HG03039 (cell line): Measurements from ENCODE around the gene SLC9B2.
A peak's percentile ranks its signal among the peaks of the same experiment; 100 is the strongest.

ENCODE experiments used
- ATAC-seq: cut with Tn5 transposase; IDR thresholded peaks from one replicate; pipeline ENCODE4 v1.9.1; 2021; ENCODE audit warnings: mild to moderate bottlenecking, moderate library complexity; ENCODE audit not compliant: unreplicated experiment

Gene SLC9B2, protein sequence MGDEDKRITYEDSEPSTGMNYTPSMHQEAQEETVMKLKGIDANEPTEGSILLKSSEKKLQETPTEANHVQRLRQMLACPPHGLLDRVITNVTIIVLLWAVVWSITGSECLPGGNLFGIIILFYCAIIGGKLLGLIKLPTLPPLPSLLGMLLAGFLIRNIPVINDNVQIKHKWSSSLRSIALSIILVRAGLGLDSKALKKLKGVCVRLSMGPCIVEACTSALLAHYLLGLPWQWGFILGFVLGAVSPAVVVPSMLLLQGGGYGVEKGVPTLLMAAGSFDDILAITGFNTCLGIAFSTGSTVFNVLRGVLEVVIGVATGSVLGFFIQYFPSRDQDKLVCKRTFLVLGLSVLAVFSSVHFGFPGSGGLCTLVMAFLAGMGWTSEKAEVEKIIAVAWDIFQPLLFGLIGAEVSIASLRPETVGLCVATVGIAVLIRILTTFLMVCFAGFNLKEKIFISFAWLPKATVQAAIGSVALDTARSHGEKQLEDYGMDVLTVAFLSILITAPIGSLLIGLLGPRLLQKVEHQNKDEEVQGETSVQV

DNA sequence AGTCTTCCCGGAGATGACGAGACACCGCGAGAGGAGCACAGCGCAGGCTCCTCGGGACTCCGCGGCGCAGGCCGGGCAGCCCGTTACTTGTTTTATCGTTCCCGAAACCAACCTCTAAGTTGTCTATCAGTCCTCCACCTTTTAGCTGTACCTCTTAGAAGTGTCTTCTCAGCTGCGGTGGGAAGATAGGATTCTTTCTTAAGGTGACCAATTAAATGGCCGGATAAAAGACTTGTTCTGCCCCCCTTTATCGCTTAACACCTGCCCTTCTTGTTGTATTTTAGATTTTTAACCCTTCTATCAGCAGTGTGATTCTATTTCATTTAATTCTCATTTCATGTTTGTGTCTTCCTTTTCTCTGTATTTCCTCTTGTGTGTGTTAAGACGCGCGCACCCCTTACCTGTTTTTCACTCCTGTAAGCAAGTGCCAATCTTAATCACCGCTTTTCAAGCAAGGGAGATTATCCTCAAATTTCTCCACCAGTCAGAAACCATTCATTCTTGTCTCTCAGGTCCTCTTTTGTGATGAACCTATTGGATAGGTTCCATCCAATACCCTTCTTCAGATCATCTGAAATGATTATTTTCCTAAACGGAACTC, at the start of gene SLC9B2:
TSS of gene SLC9B2 (minus strand) at position 15 of the 601 bp plus-strand sequence. CDS start 9,211 bp downstream, outside the sequence.
- ATAC-seq, result peak; percentile 48

DNA sequence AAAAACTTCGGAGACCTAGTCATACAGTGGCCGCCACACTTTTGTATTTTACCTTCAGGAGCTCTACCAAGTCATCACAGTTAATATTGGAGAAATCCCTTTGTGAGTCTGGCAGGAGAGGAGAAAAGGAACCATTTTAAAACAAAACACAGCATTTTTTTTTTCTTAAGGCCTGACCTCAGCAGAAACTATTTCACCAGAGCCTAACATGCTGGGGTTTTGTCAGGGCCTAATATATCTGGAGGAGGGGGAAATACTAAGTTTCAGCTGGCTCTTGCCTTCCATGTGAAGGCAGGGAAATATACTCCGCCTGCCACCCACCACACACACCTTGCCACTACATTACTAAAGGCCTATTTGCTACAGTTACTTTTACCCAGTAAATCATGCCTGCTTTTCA, 49.6 kb upstream of the SLC9B2 start:
- no peak for ATAC-seq

DNA sequence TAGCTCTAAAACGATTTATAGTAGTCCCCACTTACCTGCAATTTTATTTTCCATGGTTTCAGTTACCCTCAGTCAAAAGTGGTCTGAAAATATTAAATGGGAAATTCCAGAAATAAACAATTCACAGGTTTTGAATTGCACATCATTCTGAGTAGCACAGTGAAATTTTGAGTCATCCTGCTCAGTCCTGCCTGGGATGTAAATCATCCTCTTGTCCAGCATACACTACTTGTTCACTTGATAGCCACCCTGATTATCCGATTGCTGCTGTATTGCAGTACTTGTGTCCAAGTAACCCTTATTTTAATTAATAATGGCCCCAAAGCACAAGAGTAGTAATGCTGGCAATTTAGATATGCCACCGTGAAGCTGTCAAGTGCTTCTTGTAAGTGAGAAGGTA, 46.6 kb upstream of the SLC9B2 start:
- no peak for ATAC-seq

DNA sequence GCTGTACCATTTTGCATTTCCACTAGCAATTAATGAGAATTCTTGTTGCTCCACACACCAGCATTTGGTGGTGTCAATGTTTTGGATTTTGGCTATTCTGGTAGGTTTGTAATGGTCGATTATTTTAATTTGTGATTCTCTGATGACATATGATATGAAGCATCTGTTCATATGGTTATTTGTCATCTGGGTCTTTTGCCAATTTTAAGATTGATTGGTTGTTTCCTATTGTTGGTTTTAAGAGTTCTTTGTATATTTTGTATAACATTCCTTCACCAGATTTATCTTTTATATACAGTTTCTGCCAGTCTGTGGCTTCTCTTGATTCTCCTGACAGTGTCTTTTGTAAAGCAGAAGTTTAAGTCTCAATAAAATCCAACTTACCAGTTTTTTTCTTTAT, 41.6 kb upstream of the SLC9B2 start:
- no peak for ATAC-seq

DNA sequence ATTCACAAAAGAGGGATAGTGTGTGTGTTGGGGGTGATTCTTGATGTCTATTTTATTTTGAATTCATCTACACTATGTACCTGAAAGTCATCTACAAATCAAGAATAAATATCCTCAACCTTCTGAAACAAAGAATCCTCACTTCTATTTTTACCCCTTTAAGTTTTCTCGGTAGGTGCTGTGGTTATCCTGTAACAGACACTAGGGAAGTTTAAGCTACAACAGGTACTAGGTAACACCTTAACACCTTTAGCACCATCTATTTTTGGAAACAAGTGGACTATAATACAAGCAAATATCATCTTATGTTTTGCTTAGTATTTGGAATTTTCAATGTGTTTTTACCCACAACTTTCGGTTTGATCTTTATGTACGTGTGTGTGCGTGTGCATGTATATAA, 35.0 kb upstream of the SLC9B2 start:
- no peak for ATAC-seq

DNA sequence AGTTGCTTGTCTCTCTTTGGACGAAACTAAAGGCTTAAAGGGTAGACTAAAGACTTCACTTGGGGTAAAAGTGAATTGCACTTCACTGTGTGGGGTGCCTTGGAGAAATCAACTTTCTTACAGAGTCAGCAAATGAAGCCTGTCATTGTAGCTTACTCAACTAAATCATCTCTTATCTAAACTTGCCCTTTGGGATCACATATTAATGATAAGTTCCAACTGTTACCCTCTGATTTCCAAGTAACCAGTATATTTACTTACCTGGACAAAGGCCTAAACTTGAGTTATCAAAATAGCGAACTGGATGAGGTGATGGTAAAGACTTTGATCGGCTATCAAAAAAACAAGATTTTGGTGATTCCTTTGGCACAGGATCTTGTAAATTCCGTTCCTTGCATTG, 32.0 kb upstream of the SLC9B2 start:
- no peak for ATAC-seq

DNA sequence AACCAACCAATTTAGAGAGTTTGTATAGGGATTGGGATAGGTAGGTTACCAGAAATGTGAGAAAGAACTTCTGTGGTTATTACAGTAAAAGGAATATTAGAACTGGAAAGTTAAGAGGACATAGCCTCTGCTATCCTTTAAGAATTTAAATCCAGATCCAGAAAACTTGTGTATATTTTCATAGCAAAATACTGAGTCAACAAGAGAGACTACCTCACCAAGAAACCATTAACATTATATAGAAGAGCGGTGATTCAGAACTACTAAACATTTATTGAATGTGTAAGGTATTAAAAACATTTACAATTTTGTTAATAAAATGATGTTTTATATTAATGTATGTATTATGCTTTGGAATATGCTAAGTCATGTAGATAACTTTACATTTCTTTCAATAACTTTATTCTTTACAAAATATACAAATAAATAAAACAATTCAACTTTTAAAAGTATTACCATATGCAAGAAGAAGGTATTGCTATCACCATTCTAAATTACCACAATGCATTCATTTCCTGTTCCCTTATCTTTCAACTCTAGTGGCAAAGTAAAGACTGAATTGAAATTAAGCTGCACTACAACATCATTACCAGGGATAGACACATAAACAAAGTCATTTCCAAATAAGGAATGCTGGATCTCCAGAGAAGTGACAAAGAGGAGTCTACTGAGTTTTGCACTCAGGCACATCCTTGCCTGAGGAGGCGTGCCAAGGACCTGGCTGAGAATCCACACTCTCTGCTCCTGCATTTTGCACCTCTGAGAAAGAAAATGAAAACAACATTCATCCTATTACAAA, 29.2 kb upstream of the SLC9B2 start:
- ATAC-seq, result no peak

DNA sequence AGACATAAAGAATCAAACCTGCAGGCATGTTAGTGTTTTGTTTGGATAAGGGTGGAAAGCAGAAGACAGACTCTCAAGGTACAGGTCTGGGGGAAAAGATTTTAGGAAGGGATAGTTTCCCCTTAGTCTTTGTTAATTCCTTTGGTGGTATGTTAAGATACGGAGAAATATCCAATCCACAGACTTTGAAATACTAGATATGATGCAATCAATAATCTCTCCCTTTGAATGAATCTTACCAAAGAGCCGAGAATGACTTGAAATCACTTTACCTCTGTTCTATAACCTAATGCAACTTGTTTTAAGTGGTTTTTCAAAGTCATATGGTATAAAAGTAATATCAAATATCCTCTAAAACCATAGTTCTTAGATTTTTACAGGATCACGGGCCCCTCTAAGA, 28.3 kb upstream of the SLC9B2 start:
- ATAC-seq, result no peak

DNA sequence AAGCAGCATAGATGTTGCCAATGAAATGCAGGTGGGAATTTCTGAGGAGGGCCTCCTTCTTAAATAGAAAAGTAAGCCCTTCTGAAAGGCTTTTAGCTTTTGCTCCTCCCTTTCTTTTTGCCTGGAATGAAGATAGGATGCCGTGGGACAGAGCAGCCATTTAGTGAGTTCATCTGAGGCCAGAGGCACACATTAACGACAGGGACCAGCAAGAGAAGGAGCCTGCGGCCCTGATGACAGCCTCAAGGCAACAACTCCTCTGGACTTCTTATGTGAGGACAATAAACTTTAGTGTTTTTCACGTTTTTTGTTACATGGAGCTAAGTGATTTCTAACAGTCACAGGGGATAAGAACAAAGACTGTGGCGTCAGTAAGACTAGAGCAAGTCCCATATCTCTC, 24.1 kb upstream of the SLC9B2 start:
- no peak for ATAC-seq

DNA sequence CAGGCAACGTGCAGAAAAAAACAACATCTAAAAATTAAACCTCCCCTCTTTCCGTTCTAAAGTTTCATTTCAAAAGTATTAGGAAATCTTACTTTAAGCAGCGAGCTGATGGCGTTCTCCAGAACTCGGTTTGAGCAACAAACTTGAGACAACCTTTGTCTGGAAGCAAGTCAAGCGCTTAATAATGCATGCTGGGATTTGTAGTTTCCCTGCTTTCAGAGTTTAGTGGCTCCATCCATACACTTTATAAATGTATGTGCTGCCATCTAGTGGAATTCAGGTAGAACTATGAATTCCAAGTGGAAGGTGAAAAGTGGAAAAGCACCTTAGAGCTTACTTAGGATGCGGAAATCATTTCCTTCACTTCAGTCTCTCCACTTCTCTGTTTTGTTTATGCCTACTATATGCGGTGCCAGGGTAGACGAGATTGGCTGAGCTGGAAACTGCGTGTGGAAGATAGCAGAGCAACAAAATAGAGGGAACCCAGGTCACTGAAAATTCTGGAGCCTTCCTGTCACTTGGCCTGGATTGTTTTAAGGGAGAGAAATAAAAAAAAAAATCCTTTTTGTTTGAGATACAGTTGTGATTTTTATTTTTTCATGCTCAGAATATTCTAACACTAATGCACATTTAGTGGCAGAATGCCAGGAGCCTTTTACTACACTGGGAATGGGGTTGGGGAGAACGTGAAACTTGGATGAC, 23.3 kb upstream of the SLC9B2 start, which contains the start of gene BDH2:
TSS of gene BDH2 (minus strand) at position 144 of the 702 bp plus-strand sequence. CDS start 3,580 bp downstream, outside the sequence.
- ATAC-seq, result peak; percentile 96

DNA sequence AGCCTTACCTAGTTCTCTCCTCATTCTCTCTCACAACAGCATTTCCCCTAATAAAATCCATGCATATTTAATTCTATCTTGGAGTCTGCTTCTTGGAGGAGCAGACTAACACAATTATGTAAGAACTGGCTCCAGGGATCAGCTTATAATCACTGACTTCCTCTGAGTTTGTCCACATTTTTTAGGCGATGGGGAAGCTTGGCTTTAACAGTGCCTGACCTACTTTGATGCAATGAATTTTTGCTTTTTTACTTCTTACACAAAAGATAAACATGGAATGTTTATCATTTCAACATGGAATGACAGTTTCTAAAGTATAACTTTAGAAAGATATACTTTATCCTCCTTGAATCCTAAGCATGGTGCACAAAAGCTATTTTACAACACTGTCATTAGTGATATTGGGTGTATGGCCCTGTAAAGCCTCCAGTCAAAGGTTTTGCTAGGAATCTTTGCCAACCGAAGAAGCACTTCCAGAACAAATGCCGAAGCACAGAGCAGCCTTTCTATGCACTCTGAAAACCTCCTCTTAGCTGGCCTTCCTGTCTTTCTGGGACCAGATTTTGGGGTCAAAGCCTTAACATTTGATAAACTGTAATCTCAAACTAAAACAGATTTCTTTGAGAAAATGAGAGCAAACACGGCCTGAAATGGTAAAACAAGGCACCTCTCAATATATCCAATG, 22.3 kb upstream of the SLC9B2 start:
- no peak for ATAC-seq

DNA sequence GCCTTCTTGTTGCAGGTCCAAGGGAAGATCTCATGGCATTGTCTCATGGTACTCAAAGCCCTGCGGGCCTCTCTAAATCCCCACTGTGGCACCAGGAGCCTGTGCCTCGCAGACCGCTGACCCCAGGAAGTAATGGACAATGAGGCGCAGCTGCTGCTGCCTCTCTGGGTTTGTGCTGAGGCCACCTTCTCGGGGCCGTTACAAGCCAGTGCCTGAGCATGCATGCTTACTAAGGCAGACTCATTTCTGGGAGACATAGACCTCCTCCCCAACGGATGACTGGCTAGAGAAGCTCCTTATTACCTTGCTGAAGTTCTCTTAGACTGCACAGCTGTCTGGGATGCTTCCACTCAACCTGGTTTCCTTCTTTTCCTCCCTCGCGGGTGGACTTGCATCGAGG, 21.8 kb upstream of the SLC9B2 start:
- no peak for ATAC-seq

DNA sequence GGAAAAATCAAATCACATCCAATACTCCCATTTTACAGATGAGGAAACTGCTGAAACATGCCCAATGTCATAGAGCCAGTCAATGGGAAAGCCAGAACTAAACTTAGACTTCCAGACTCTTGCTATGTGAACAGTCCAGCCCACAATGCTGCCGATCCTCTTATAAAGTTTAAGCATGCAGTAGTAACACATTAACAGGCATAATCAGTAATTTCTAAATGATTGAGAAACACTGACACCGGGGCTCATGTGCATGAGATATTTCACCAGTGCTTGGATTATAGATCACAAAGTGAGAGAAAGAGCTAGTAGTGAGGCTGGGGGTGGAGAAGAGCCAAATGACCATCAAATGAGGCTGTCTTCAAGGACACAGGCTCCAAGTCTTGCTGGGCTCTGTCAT, 20.6 kb upstream of the SLC9B2 start:
- no peak for ATAC-seq

DNA sequence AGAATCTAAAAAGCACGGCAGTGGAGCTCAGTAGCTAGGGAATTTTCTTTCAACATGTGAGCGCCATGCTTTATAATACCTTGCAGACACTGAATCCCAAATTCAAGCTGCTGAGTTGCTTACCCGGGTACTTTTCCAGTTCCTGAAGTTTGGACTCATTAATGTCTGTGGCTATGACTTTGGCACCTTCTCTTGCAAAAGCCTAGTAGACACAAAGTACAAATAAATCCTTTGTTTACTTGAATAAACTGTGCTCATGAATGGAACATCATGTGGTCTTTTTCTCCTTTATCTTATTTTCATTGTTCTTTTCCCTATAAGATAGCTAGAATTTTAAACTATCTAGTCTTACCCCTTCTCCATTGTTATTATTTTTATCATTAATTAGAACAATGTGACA, 18.5 kb upstream of the SLC9B2 start:
- no peak for ATAC-seq

DNA sequence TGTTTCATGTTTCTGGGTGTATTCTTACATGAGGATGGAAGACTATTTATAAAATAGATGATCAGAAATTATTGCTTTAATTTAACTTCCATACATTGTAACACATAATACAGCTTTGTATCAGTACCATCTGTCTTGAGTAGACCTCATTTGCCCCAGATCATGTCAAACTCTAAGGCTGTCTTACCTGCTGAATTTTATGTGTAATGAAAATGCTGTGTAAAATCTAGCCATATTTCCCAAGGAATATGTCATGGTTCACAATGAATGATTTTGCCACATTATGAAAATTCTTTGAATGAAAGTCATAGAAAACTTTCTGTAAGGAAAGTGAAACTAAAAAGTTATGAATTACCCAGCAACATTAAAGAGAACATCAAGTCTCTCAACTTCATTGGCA, 15.7 kb upstream of the SLC9B2 start:
- ATAC-seq, result no peak

DNA sequence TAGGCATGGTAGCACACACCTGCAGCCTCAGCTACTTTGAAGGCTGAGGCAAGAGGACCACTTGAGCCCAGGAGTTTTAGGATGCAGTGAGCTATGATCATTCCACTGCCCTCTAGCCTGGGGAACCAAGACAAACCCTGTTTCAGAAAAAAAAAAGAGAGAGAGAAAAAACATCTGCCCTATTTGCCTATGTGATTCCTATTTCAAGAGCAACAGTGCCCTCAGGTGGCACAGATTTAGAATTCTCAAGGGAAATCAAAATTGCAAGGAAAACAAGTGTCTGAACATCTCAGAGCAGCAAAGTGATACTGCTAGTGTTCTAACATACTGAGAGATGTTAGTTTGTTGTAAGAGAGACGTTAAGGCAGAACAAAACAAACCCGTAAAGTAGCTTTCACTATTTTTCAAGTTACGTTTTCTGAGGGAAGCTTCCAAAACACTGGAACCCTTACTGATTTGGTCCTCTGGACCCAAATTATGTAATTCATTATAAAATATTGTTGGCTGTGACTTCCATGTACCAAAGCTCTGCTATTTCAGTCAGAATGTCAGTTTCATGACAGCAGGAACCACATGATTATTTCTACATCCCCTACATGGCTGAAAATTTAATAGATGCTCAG, 15.2 kb upstream of the SLC9B2 start:
- ATAC-seq, result peak; percentile 61

DNA sequence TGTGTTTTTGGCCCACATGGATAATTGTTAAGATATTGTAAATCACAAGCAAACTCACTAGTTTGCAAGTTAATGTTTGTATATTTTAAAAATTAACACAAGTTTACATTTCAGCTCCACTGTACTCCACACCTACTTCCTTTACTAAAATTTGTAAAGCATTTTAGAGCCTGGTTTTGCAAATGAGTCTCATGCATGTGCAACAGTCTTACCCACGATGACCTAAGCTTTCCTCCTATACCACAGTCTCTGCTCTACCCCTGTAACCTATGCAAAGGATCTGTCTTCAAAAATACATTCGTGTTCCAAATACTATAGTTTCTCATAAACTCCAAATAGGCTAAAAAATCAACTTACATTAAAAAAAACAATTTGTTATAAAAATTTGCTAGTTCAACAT, 12.9 kb upstream of the SLC9B2 start:
- no peak for ATAC-seq

DNA sequence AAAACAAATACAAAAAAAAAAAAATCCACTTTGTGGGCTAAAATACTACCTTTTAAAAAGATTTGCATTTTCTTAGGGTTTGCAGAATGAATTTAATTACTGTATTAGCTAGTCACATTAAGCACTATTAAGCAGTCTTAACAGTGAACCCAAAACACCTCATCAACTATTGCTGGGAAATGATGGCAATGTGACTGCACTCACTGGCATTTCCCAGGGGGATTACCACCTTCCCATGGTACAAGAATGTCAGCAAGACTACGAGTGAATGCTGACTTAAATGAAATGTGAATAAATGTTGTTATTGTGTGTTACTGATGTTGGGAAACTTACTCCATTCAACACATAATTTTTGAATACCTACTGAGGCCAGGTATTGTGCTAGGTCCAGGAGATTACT, 10.0 kb upstream of the SLC9B2 start:
- ATAC-seq, result no peak

DNA sequence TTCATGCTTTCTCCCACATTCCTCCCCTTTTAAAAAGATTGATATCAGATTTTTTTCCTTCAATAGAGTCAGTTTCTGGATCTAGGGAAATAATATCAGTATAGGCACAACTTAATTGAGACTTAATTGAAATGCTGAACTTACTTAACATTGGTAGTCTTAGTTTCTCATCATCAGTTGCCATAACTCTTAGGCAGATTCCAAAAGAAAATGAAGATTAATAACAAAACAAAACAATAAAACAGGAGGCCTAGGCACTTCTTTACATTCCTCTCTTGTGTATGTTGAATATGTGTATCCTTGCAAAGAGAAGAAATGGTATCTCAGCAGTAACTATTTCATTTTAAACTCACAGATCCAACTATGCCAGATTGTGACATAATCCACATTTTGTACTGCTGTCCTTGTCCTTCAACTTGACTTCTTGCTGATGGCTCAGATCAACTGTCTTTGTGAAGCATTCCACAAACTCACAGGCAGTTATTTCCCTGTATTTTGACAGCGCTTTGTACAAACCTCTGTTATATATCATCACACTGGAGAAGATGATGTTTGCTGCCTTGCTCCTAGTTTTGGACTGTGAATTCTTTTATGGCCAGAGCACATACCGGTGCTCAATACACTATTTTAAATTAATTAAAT, 9.1 kb upstream of the SLC9B2 start:
- no peak for ATAC-seq
